Stomach (tissue), 19 donors: ENCODE measurements around the gene TRA2B. TPM values are rescaled to one million over a fixed set of nuclear protein-coding genes. Genes with fewer than 3 reads are reported as not detected.

Experiments
- DNase-seq, 2 donors: peaks; one replicate each; pipeline versions ENCODE4 v3.0.0 to v3.0.0-alpha.2; 2013 to 2019
- H3K27ac ChIP-seq, 5 donors: fragments of 200-600 bp in 4 of 5; sonication (generic) in 4 of 5; one replicate each; pipeline ENCODE4 v1.5.1; 2013 to 2019; ENCODE audit warnings: mild to moderate bottlenecking in 1 of 5, moderate library complexity in 1 of 5
- H3K27me3 ChIP-seq, 3 donors: fragments of 200-600 bp; sonication (generic); one replicate each; pipeline ENCODE4 v1.5.1; 2017 to 2019; ENCODE audit warnings: mixed run types in 1 of 3
- H3K36me3 ChIP-seq, 4 donors: fragments of 200-600 bp; sonication (generic); 1 replicate in 3 of 4; 2 replicates in 1 of 4; pipeline ENCODE4 v1.5.1; 2016 to 2019
- H3K4me1 ChIP-seq, 4 donors: fragments of 200-600 bp; sonication (generic); one replicate each; pipeline ENCODE4 v1.5.1; 2016 to 2019
- H3K4me3 ChIP-seq, 4 donors: fragments of 200-600 bp; sonication (generic) in 3 of 4; one replicate each; pipeline ENCODE4 v1.5.1; 2016 to 2019; ENCODE audit warnings: mild to moderate bottlenecking in 1 of 4
- H3K9me3 ChIP-seq, 4 donors: fragments of 200-600 bp; sonication (generic); one replicate each; pipeline ENCODE4 v1.5.1; 2016 to 2019
- EP300 ChIP-seq: sonication (generic); formaldehyde crosslinking; IDR thresholded peaks from one replicate; pipeline ENCODE4 v1.6.1; 2017; ENCODE audit warnings: antibody characterized with exemption
- POLR2A ChIP-seq, 4 donors: fragments of 450-650 bp; IDR thresholded peaks; one replicate each; pipeline ENCODE4 v1.6.1; 2016; ENCODE audit warnings: antibody characterized with exemption in 4 of 4, control low read depth in 2 of 4, mild to moderate bottlenecking in 1 of 4, moderate library complexity in 1 of 4
- POLR2AphosphoS5 ChIP-seq, 3 donors: sonication (generic); formaldehyde crosslinking; IDR thresholded peaks; one replicate each; pipeline ENCODE4 v1.6.1; 2016; ENCODE audit warnings: antibody characterized with exemption in 3 of 3
- WGBS, 5 donors: extraction: QIAGEN DNeasy Blood & Tissue Kit in 3 of 5; methylation state at CpG; one replicate each; pipeline versions ENCODE4 v1.1.5 to v1.1.7; 2013 to 2018; 5-methylcytosine and 5-hydroxymethylcytosine counted together
- intact Hi-C: fragments of 100-400 bp; cut with DNase I; formaldehyde crosslinking; loops from one replicate; pipeline ENCODE4 v1.15.1; 2023; ENCODE audit warnings: low total_unique reads
- long read RNA-seq, 10 donors: transcript quantifications; one replicate each; lab custom pipeline, GENCODE V29; 2026
- polyA plus RNA-seq, 3 donors: library from polyadenylated mRNA; stranded (reverse); fragments of 200-250 nt; gene quantifications; one replicate each; pipeline ENCODE4 v1.2.3, GENCODE V29; 2013
- total RNA-seq, 5 donors: library from RNA; depleted of rRNA; stranded (reverse); fragments of >200 nt; gene quantifications; one replicate each; pipeline versions ENCODE4 v1.1.0 to v1.2.3, GENCODE V29; 2014 to 2016
- TF ChIP-seq, protein P1 (sequence below), 7 experiments: fragments of 450-650 bp in 4 of 7; fragments of 200-600 bp in 3 of 7; sonication (generic) in 3 of 7; IDR thresholded peaks; one replicate each; pipeline ENCODE4 v1.5.1; 2016 to 2019; ENCODE audit warnings: antibody characterized with exemption in 7 of 7, control low read depth in 2 of 7, mild to moderate bottlenecking in 1 of 7
- donor health status: healthy with polysubstance abuse.
- donor health status: Bipolar disorder and iron deficiency.
- donor health status: healthy.

The TRA2B gene
- total RNA-seq (100 to 1,000 TPM in 4 of 5 donors, 10 to 100 TPM in 1; 98.1 to 298 (median 208) TPM), polyA plus RNA-seq (10 to 100 TPM; 55.8 to 59.6 (median 57.8) TPM)
- long read RNA-seq, donor 1, full-length matches to known transcripts, result 16 of 16 reads
- long read RNA-seq, donor 1, partial matches to known transcripts, result 0 of 16 reads
- long read RNA-seq, donor 1, other reads (novel, unspliced or antisense), result 0 of 16 reads
- long read RNA-seq, donor 2, full-length matches to known transcripts, result 16 of 16 reads
- long read RNA-seq, donor 2, partial matches to known transcripts, result 0 of 16 reads
- long read RNA-seq, donor 2, other reads (novel, unspliced or antisense), result 0 of 16 reads
- long read RNA-seq, donor 3, partial matches to known transcripts, result 28 of 47 reads
- long read RNA-seq, donor 3, other reads (novel, unspliced or antisense), result 0 of 47 reads
- long read RNA-seq, donor 4, partial matches to known transcripts, result 0 of 5 reads
- long read RNA-seq, donor 4, other reads (novel, unspliced or antisense), result 0 of 5 reads
- long read RNA-seq, donor 5, full-length matches to known transcripts, result 48 of 48 reads
- long read RNA-seq, donor 5, partial matches to known transcripts, result 0 of 48 reads
- long read RNA-seq, donor 5, other reads (novel, unspliced or antisense), result 0 of 48 reads
- long read RNA-seq, donor 6, result 0 reads
- long read RNA-seq, donor 7, full-length matches to known transcripts, result 37 of 37 reads
- long read RNA-seq, donor 7, partial matches to known transcripts, result 0 of 37 reads
- long read RNA-seq, donor 7, other reads (novel, unspliced or antisense), result 0 of 37 reads
- long read RNA-seq, donor 8, full-length matches to known transcripts, result 47 of 52 reads
- long read RNA-seq, donor 8, partial matches to known transcripts, result 5 of 52 reads
- long read RNA-seq, donor 8, other reads (novel, unspliced or antisense), result 0 of 52 reads
- long read RNA-seq, donor 9, full-length matches to known transcripts, result 30 of 37 reads
- long read RNA-seq, donor 9, partial matches to known transcripts, result 7 of 37 reads
- long read RNA-seq, donor 9, other reads (novel, unspliced or antisense), result 0 of 37 reads
- long read RNA-seq, donor 10, partial matches to known transcripts, result 0 of 6 reads
- long read RNA-seq, donor 10, other reads (novel, unspliced or antisense), result 0 of 6 reads

DNA sequence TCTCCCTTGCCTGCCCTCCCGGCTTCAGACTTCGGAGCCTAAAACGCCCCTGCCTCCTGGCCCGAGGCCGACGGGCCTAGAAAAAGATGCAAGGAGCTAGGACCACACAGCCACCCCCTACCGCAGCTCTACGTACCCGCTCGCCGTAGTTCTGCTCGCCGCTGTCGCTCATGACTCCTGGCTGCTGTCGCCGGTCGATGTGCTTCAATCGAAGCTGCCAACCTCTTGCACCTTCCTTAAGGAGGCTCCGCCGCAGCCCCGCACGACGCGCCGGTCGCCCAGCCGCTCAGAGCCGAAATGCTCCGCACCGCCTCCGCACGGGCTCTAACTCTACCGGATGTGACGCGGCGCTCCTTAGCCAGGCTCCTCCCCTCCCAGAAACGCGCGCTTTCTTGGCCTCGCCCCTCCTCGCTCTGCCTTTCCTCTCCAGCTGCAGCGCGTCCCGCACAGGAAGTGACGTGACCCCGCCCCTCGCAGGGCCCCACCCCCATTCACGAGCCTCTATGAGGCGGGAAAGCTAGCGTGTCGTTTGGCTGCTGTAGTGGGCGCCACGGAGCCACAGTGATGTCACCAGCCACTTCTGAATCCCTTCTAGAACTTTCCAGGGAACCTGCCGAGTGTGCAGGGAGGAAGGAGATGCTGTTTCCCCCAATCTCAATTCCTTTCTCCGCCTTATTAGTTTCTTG, at the start of gene TRA2B:
TSS of gene TRA2B (minus strand) at position 326 of the 686 bp plus-strand sequence. CDS start at position 172, 154 bp downstream.
- H3K9me3 ChIP-seq, result no peaks in the 10 kb centered on the region
- peak within 1 kb of the TSS; percentile 94 to 100 (median 99) for H3K27ac ChIP-seq
- H3K27me3 ChIP-seq, result no peaks in the 10 kb centered on the region
- TF ChIP-seq, protein P1, sequence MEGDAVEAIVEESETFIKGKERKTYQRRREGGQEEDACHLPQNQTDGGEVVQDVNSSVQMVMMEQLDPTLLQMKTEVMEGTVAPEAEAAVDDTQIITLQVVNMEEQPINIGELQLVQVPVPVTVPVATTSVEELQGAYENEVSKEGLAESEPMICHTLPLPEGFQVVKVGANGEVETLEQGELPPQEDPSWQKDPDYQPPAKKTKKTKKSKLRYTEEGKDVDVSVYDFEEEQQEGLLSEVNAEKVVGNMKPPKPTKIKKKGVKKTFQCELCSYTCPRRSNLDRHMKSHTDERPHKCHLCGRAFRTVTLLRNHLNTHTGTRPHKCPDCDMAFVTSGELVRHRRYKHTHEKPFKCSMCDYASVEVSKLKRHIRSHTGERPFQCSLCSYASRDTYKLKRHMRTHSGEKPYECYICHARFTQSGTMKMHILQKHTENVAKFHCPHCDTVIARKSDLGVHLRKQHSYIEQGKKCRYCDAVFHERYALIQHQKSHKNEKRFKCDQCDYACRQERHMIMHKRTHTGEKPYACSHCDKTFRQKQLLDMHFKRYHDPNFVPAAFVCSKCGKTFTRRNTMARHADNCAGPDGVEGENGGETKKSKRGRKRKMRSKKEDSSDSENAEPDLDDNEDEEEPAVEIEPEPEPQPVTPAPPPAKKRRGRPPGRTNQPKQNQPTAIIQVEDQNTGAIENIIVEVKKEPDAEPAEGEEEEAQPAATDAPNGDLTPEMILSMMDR (IDR thresholded peaks at IDR 0.05), result peak in 2 of 7 experiments; percentile 19 to 23
- TF ChIP-seq POLR2A (IDR thresholded peaks at IDR 0.05), result peak in 3 of 4 donors; percentile 94 to 100 (median 100)
- TF ChIP-seq POLR2AphosphoS5 (IDR thresholded peaks at IDR 0.05), result peak; percentile 100
- TF ChIP-seq EP300, result no peak
- peaks cover 17 to 42% (median 32%) of the 10 kb centered on the region in 4 donors for H3K4me1 ChIP-seq
- peak; percentile 99 to 100 for DNase-seq
- H3K36me3 ChIP-seq, result no peaks in the 10 kb centered on the region
- intact Hi-C loops, result no loop called here
- WGBS, 5 donors, result 2 to 3% (median 2%) methylated on average over 38 to 55 of the region's 55 CpGs
- H3K4me3 ChIP-seq, result peak within 1 kb of the TSS; percentile 68 to 96 (median 76)

DNA sequence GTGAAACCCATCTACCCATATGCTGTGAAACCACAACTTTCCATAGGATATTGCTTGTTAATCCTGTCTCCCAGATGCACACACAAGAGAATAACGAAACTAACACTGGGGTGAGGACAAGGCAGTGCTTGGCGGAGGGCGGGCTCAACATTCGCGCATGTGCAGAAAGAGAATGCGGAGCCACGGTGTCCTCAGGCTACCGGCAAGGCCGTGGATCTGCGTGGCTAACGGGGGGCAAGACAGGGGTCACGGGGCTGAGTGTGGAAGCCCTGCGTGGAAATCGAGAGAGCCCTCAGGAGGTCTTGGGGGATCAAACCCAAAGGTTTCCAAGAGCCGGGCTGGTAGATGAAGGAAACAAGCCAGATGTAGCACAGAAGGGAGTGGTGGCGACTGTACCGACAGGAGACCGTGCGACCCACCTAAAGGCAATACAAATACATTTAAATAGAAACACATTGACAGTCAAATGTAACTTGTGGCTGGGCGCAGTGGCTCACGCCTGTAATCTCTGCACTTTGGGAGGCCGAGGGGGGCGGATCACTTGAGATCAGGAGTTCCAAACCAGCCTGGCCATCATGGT, 48.5 kb upstream of the TRA2B start:
- intact Hi-C loops, result no loop called here
- no peak for DNase-seq
- Histone ChIP-seq H3K36me3 (no peaks in the 10 kb centered on the region), H3K4me1 (peaks cover 5 to 9% (median 7%) of the 10 kb centered on the region in 4 donors), H3K27ac (no peak overlapping the region), H3K4me3 (no peak overlapping the region), H3K9me3 (no peaks in the 10 kb centered on the region), H3K27me3 (peaks cover 0 to 11% (median 0%) of the 10 kb centered on the region in 3 donors)
- TF ChIP-seq, protein P1 (IDR thresholded peaks at IDR 0.05), result no peak
- TF ChIP-seq POLR2A (IDR thresholded peaks at IDR 0.05) (no peak), POLR2AphosphoS5 (IDR thresholded peaks at IDR 0.05) (no peak), EP300 (no peak)
- WGBS, 5 donors, result 90 to 95% (median 91%) methylated on average over 22 to 23 of the region's 23 CpGs

DNA sequence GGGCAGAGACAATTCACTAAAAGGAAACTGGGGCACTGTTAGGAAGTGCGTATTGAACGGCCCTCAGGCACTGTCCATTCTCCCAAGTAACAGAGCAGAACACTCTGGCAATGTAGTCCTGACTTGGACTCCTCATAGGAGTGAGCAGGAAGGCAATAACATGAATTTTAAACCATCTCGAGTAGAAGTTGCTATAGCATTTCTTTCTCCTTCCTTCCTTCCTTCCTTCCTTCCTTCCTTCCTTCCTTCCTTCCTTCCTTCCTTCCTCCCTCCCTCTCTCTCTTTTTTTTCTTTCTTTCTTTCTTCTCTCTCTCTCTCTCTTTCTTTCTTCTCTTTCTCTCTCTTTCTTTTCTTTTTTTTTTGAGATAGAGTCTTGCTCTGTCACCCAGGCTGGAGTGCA, 46.4 kb upstream of the TRA2B start:
- Histone ChIP-seq H3K36me3 (no peaks in the 10 kb centered on the region), H3K9me3 (no peaks in the 10 kb centered on the region), H3K27me3 (peaks cover 0 to 11% (median 0%) of the 10 kb centered on the region in 3 donors), H3K4me1 (peaks cover 5 to 9% (median 7%) of the 10 kb centered on the region in 4 donors), H3K4me3 (no peak overlapping the region), H3K27ac (no peak overlapping the region)
- WGBS, 5 donors, result 45 to 68% (median 62%) methylated on average over 1 to 3 of the region's 3 CpGs
- intact Hi-C loops, result loop anchor here (5.0 kb wide), 2 partner anchors 273 to 558 kb away; partner anchors contain the start of gene CRYGS
- no peak for DNase-seq
- no peak for TF ChIP-seq EP300
- no peak for TF ChIP-seq POLR2A (IDR thresholded peaks at IDR 0.05)
- TF ChIP-seq POLR2AphosphoS5 (IDR thresholded peaks at IDR 0.05), result no peak
- TF ChIP-seq, protein P1 (IDR thresholded peaks at IDR 0.05), result no peak
